Measurements from ENCODE around the gene UPK1A. TPM values are rescaled to one million over a fixed set of nuclear protein-coding genes. Genes with fewer than 3 reads are reported as not detected.

The UPK1A gene
- total and polyA plus RNA-seq, 2 donors (not counting 3 experiments of a cell fraction or from before 2014, with no cell fraction given), result not detected

DNA sequence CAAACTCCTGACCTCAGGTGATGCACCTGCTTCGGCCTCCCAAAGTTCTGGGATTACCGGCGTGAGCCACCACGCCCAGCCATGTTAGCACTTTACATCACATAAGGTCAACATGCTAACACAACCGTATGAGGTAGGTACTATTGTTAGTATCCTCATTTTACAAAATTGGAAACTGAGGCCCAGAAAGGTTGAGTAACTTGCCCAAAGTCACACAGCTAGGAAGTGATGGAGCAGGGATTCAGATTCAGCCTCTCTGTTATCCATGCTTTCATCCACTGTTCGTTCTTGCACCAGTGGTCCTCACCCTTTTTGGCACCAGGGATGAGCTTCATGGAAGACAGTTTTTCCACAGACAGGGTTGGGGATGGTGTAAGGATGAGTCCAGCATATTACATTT lies 9.6 kb upstream of the UPK1A start:
- no peaks in the 10 kb centered on the region for H3K9me1 ChIP-seq (replicated peaks; ENCODE audit: control insufficient read depth, extremely low read depth, insufficient read depth, low read length)
- H3K4me3 ChIP-seq (replicated peaks in 1 of 3; ENCODE audit: insufficient read depth in 1 of 3, low read depth in 1 of 3, low read length in 3 of 3), result no peak overlapping the region
- H2AFZ ChIP-seq (ENCODE audit: low read depth, low read length), result no peak overlapping the region
- peaks cover 9 to 19% of the 10 kb centered on the region in 2 experiments for H3K36me3 ChIP-seq (ENCODE audit: control insufficient read depth in 2 of 2, extremely low read depth in 1 of 2, insufficient read depth in 2 of 2, low read length in 2 of 2)
- BruUV-seq (replicated peaks), result no TSS peak
- H3K9me3 ChIP-seq (replicated peaks; ENCODE audit: control insufficient read depth, insufficient read depth, low read length), result no peaks in the 10 kb centered on the region
- no peaks in the 10 kb centered on the region for H3K4me1 ChIP-seq (ENCODE audit: control insufficient read depth, extremely low read depth, insufficient read depth, low read length)
- ChIA-PET CTCF (interaction anchor here (1.5 kb wide), 1 partner anchor 8 kb away, joined by 4 read pairs; the partner anchor contains the start of gene COX6B1), POLR2A (interaction anchor here (0.6 kb wide), 1 partner anchor 481 kb away, joined by 3 read pairs; no protein-coding TSS in a partner anchor)
- no peaks in the 10 kb centered on the region for H3K27me3 ChIP-seq (ENCODE audit: control insufficient read depth in 2 of 2, insufficient read depth in 2 of 2, low read length in 2 of 2)
- intact Hi-C loops (cut with micrococcal nuclease), result no loop called here
- H4K20me1 ChIP-seq (replicated peaks; ENCODE audit: control insufficient read depth, extremely low read depth, insufficient read depth, low read length), result no peaks in the 10 kb centered on the region
- TF ChIP-seq GATA2 (IDR thresholded peaks at IDR 0.05; ENCODE audit: insufficient read depth, insufficient read length, low read depth, low read length) (no peak), POLR2AphosphoS5 (IDR thresholded peaks at IDR 0.05; ENCODE audit: insufficient read depth, low read depth, low read length) (no peak), POLR2A (IDR thresholded peaks at IDR 0.05; ENCODE audit: low read depth, low read length) (no peak), MYC (IDR thresholded peaks at IDR 0.05; ENCODE audit: low read depth, low read length) (no peak), JUN (IDR thresholded peaks at IDR 0.05; ENCODE audit: borderline replicate concordance, insufficient read depth, insufficient read length, low read depth) (no peak), FOS (IDR thresholded peaks at IDR 0.05; ENCODE audit: borderline replicate concordance, insufficient read depth, low read length) (no peak), EZH2 (IDR thresholded peaks at IDR 0.05; ENCODE audit: borderline replicate concordance, low read depth, low read length, severe bottlenecking) (no peak)
- TF ChIP-seq, protein P1, sequence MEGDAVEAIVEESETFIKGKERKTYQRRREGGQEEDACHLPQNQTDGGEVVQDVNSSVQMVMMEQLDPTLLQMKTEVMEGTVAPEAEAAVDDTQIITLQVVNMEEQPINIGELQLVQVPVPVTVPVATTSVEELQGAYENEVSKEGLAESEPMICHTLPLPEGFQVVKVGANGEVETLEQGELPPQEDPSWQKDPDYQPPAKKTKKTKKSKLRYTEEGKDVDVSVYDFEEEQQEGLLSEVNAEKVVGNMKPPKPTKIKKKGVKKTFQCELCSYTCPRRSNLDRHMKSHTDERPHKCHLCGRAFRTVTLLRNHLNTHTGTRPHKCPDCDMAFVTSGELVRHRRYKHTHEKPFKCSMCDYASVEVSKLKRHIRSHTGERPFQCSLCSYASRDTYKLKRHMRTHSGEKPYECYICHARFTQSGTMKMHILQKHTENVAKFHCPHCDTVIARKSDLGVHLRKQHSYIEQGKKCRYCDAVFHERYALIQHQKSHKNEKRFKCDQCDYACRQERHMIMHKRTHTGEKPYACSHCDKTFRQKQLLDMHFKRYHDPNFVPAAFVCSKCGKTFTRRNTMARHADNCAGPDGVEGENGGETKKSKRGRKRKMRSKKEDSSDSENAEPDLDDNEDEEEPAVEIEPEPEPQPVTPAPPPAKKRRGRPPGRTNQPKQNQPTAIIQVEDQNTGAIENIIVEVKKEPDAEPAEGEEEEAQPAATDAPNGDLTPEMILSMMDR (IDR thresholded peaks at IDR 0.05; ENCODE audit: extremely low read depth in 1 of 2, insufficient read depth in 1 of 2, low read depth in 1 of 2, low read length in 2 of 2), result no peak
- no peak for DNase-seq (ENCODE audit: low read depth, low spot score)
- no peak for FAIRE-seq
- dilution Hi-C loops (cut with MboI; ENCODE audit: extremely low pct_ligation_motif_present, low sequenced_read_pairs), result no loop called here
- H3K9ac ChIP-seq (replicated peaks; ENCODE audit: extremely low read depth, insufficient read depth, low read length), result no peak overlapping the region
- H3K79me2 ChIP-seq (ENCODE audit: control insufficient read depth, insufficient read depth, low read length), result no peaks in the 10 kb centered on the region
- H3K4me2 ChIP-seq (ENCODE audit: insufficient read depth, low read length), result no peak overlapping the region
- no peak overlapping the region for H3K27ac ChIP-seq (ENCODE audit: insufficient read depth, low read depth, low read length)
